GM19455 (cell line): ENCODE data around the gene PLEKHA5.

Experiments
- ATAC-seq: cut with Tn5 transposase; IDR thresholded peaks from one replicate; pipeline ENCODE4 v1.9.1; 2021; ENCODE audit not compliant: unreplicated experiment

PLEKHA5 gene

GRCh38 chr12:19196959-19197630, 67.6 kb downstream of the PLEKHA5 start:
- no peak for ATAC-seq

GRCh38 chr12:19198272-19198671, 68.7 kb downstream of the PLEKHA5 start:
- ATAC-seq, result no peak

- ATAC-seq, result no peak
Measured at GRCh38 chr12:19199332-19199731, 69.8 kb downstream of the PLEKHA5 start.

GRCh38 chr12:19200261-19200660, 70.7 kb downstream of the PLEKHA5 start:
- no peak for ATAC-seq

GRCh38 chr12:19201661-19202060, 72.1 kb downstream of the PLEKHA5 start:
- ATAC-seq, result no peak

- ATAC-seq, result no peak
Measured at GRCh38 chr12:19203013-19203412, 73.5 kb downstream of the PLEKHA5 start.

GRCh38 chr12:19203539-19204506, 74.3 kb downstream of the PLEKHA5 start:
- ATAC-seq, result no peak

GRCh38 chr12:19205120-19205519, 75.6 kb downstream of the PLEKHA5 start:
- no peak for ATAC-seq

GRCh38 chr12:19206493-19207077, 77.1 kb downstream of the PLEKHA5 start:
- no peak for ATAC-seq

- no peak for ATAC-seq
Measured at GRCh38 chr12:19208456-19208855, 78.9 kb downstream of the PLEKHA5 start.

GRCh38 chr12:19209661-19210060, 80.1 kb downstream of the PLEKHA5 start:
- no peak for ATAC-seq

GRCh38 chr12:19211802-19212201, 82.3 kb downstream of the PLEKHA5 start:
- no peak for ATAC-seq

- ATAC-seq, result no peak
Measured at GRCh38 chr12:19212245-19212644, 82.7 kb downstream of the PLEKHA5 start.

GRCh38 chr12:19214020-19214419, 84.5 kb downstream of the PLEKHA5 start:
- ATAC-seq, result no peak

- ATAC-seq, result no peak
Measured at GRCh38 chr12:19215115-19215514, 85.6 kb downstream of the PLEKHA5 start.

- no peak for ATAC-seq
Measured at GRCh38 chr12:19217446-19217845, 87.9 kb downstream of the PLEKHA5 start.

- no peak for ATAC-seq
Measured at GRCh38 chr12:19220205-19220604, 90.7 kb downstream of the PLEKHA5 start.

GRCh38 chr12:19220852-19221466, 91.4 kb downstream of the PLEKHA5 start:
- no peak for ATAC-seq

- no peak for ATAC-seq
Measured at GRCh38 chr12:19222558-19222957, 93.0 kb downstream of the PLEKHA5 start.

GRCh38 chr12:19223018-19223417, 93.5 kb downstream of the PLEKHA5 start:
- ATAC-seq, result no peak

- no peak for ATAC-seq
Measured at GRCh38 chr12:19223695-19224094, 94.2 kb downstream of the PLEKHA5 start.
